Lung (tissue), 12 donors: ENCODE results near the gene LSS. TPM values are rescaled to one million over a fixed set of nuclear protein-coding genes. Genes with fewer than 3 reads are reported as not detected.
A peak's percentile ranks its signal among the peaks of the same experiment; 100 is the strongest.

Experiments
- ATAC-seq: fragments of 200-7000 bp; cut with Tn5 transposase; one replicate; pipeline ENCODE4 v1.9.1; 2020; ENCODE audit warnings: moderate number of reproducible peaks; ENCODE audit not compliant: insufficient read depth, low FRiP score
- DNase-seq, 3 donors: peaks; one replicate each; pipeline ENCODE4 v3.0.0-alpha.2; 2013 to 2017
- H3K27ac ChIP-seq, 2 donors: one replicate each; pipeline ENCODE4 v1.5.1; 2013; ENCODE audit warnings: mild to moderate bottlenecking in 2 of 2, moderate library complexity in 2 of 2, control low read depth in 1 of 2, inconsistent platforms in 1 of 2, low read depth in 1 of 2, low read length in 1 of 2
- H3K27me3 ChIP-seq, 3 donors: one replicate each; pipeline ENCODE4 v1.5.1; 2013; ENCODE audit warnings: low read length in 2 of 3; ENCODE audit not compliant: control insufficient read depth in 3 of 3, insufficient read depth in 3 of 3
- H3K36me3 ChIP-seq, 4 donors: one replicate each; pipeline ENCODE4 v1.5.1; 2013; ENCODE audit warnings: low read length in 4 of 4, mild to moderate bottlenecking in 1 of 4, moderate library complexity in 1 of 4; ENCODE audit not compliant: control insufficient read depth in 4 of 4, insufficient read depth in 4 of 4
- H3K4me1 ChIP-seq, 5 donors: one replicate each; pipeline ENCODE4 v1.5.1; 2013; ENCODE audit warnings: low read length in 5 of 5, mild to moderate bottlenecking in 2 of 5, moderate library complexity in 1 of 5; ENCODE audit not compliant: control insufficient read depth in 5 of 5, insufficient read depth in 5 of 5
- H3K4me3 ChIP-seq: one replicate; pipeline ENCODE4 v1.5.1; 2013; ENCODE audit warnings: mild to moderate bottlenecking, control low read depth, moderate library complexity
- H3K9ac ChIP-seq, 2 donors: one replicate each; pipeline ENCODE4 v1.5.1; 2013; ENCODE audit warnings: low read length in 2 of 2, control low read depth in 1 of 2; ENCODE audit not compliant: insufficient read depth in 1 of 2
- H3K9me3 ChIP-seq, 4 donors: one replicate each; pipeline ENCODE4 v1.5.1; 2013; ENCODE audit warnings: low read length in 3 of 4, mild to moderate bottlenecking in 1 of 4, moderate library complexity in 1 of 4; ENCODE audit not compliant: control insufficient read depth in 4 of 4, insufficient read depth in 3 of 4
- WGBS, 2 donors: extraction: QIAGEN DNeasy Blood & Tissue Kit; methylation state at CpG; one replicate each; pipeline ENCODE4 v1.1.7; 2013; 5-methylcytosine and 5-hydroxymethylcytosine counted together
- polyA plus RNA-seq, 2 donors: library from polyadenylated mRNA; stranded (reverse); fragments of 200-250 nt; gene quantifications; one replicate each; pipeline ENCODE4 v1.2.1, GENCODE V29; 2013
- total RNA-seq, 2 donors: library from RNA; depleted of rRNA in 1 of 2; stranded (reverse); fragments of >200 nt in 1 of 2; gene quantifications; one replicate each; pipeline ENCODE4 v1.2.1, GENCODE V29; 2014 to 2021
- TF ChIP-seq, protein P1 (sequence below): IDR thresholded peaks from 2 replicates; pipeline ENCODE4 v1.5.1; 2012; ENCODE audit warnings: mild to moderate bottlenecking; ENCODE audit errors: control extremely low read depth, extremely low read depth
- donor health status: control.
- donor health status: control.
- donor health status: Bipolar disorder and iron deficiency.
- donor health status: healthy.
- donor health status: DM: yes; HTN: yes; CAD: no.

The LSS gene
- total and polyA plus RNA-seq, 4 donors = 54.6 to 152 (median 98.8) TPM

DNA sequence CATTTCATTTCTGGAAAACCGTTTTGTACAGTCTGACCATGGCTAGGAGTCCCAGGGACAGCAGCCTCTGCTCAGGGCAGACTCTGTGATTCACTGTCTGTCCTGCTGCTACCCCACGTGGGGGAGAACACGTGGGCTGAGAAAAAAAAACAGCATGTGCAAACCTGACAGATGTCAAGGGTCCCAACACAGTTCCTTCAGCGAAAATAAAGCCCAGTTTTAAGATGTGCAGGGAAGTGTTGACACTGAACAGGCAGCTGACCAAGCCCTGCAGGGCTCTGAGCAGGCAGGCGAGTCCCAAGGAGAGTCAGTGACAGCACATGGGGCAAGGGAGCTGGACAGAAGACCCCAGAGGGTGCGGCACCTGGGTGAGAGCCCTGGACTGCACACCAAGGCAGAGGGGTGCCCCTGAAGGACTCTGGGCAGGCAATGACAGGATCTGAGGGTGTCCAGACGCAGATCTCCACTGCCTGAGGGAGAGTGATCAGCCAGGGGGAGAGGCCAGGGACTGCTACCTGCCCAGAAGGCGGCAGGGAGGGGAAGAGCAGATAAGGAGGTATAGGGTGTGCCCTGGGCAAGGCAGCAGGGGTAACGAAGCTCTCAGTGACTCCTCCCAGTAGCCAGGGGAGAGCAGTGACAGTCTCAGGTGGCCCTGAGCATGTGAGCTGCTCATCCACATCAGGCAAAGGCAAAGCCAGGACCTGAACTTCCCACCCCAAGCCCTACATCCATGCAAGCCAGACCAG, 39.2 kb downstream of the LSS start:
- 83 to 90% methylated on average over 9 of the region's 9 CpGs for WGBS, 2 donors
- ATAC-seq (no peak), DNase-seq (no peak)
- Histone ChIP-seq H3K27ac (peak overlapping the region; percentile 45 to 80), H3K4me3 (no peak overlapping the region), H3K4me1 (peaks cover 0 to 7% (median 2%) of the 10 kb centered on the region in 5 donors), H3K9me3 (no peaks in the 10 kb centered on the region), H3K36me3 (peaks cover 0 to 30% (median 13%) of the 10 kb centered on the region in 4 donors), H3K9ac (no peak overlapping the region), H3K27me3 (no peaks in the 10 kb centered on the region)
- TF ChIP-seq, protein P1, sequence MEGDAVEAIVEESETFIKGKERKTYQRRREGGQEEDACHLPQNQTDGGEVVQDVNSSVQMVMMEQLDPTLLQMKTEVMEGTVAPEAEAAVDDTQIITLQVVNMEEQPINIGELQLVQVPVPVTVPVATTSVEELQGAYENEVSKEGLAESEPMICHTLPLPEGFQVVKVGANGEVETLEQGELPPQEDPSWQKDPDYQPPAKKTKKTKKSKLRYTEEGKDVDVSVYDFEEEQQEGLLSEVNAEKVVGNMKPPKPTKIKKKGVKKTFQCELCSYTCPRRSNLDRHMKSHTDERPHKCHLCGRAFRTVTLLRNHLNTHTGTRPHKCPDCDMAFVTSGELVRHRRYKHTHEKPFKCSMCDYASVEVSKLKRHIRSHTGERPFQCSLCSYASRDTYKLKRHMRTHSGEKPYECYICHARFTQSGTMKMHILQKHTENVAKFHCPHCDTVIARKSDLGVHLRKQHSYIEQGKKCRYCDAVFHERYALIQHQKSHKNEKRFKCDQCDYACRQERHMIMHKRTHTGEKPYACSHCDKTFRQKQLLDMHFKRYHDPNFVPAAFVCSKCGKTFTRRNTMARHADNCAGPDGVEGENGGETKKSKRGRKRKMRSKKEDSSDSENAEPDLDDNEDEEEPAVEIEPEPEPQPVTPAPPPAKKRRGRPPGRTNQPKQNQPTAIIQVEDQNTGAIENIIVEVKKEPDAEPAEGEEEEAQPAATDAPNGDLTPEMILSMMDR = no peak

DNA sequence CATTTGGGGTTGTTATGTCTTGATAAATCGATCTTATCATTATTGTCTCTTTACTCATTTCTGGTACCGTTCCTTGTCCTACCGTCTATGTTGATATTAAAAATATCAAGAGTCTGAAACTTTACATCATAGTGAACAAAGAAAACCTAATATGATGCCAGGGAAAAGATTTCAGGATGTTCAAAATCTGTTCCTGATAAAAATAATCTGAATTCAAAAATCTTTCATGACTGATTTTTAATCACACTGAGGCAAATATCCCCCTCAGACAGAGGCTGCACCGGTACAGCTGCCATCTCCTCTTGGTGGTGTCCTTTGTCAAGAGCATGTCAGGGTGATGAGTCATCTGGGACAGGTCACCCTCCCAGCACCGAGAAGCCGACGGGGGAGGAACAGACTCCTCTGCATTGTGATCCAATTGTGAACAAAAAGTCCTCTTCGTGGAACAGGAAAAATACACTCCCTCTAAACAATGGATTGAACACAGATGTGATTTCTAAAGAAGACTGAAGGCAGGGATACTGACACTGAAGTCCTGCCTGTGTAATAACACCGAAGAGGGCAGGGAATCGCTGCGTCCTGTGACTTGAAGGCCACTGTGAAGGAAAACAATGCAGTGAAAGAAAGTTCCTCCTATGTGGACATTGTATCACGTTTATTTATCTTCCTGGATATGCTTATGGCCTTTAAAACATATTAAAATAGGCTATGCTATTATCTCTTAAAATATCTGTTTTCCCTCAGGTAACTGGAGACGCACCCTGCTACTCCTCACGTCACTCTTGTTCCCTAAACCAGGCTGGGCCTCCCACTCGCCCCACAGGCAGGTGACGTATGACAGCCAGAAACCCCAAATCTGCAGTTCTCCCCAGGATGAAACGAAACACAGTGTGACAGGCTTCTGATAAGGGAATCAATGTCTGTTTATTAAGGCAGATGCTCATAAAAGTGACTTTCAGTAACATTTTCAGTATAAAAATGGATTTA, 40.1 kb downstream of the LSS start:
- ATAC-seq = no peak

DNA sequence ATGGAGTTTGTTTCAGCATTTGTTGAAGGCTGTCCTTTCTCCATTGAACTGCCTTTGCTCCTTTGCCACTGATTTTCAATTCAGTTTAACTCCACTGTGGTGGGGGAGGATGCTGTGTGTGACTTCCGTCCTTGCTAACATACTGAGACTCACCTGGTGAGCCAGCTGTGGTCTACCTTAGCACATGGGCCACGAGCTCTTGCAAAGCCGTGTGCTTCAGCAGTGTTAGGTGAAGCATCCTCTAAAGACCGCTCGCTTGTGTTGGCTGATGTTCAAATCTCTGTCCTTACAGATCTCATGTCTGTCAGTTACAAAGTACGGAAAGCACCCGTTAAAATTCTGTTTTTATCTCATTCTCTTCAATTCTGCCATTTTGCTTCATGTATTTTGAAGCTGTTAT, 40.8 kb downstream of the LSS start:
- Histone ChIP-seq H3K27me3 (no peaks in the 10 kb centered on the region), H3K36me3 (peaks cover 0 to 19% (median 3%) of the 10 kb centered on the region in 4 donors), H3K9me3 (no peaks in the 10 kb centered on the region), H3K4me1 (peaks cover 0 to 12% (median 7%) of the 10 kb centered on the region in 5 donors), H3K9ac (no peak overlapping the region), H3K4me3 (no peak overlapping the region), H3K27ac (no peak overlapping the region)
- ATAC-seq = no peak
- DNase-seq = no peak
- 88 to 92% methylated on average over 7 of the region's 7 CpGs for WGBS, 2 donors
- TF ChIP-seq, protein P1 = no peak

More for the DNA sequence above, 40.1 kb downstream of the LSS start:
- Histone ChIP-seq H3K4me1 (peaks cover 0 to 8% (median 7%) of the 10 kb centered on the region in 5 donors), H3K9me3 (no peaks in the 10 kb centered on the region), H3K4me3 (no peak overlapping the region), H3K36me3 (peaks cover 0 to 22% (median 8%) of the 10 kb centered on the region in 4 donors), H3K9ac (no peak overlapping the region), H3K27me3 (no peaks in the 10 kb centered on the region), H3K27ac (peak overlapping the region; percentile 45 to 73)
- TF ChIP-seq, protein P1 = no peak
- WGBS, 2 donors = 55 to 69% methylated on average over 17 of the region's 17 CpGs
- peak in 1 of 3 donors; percentile 13 for DNase-seq
